AG04449 (cell line): ENCODE results near the gene ITFG2.

Experiments
- CTCF ChIA-PET: fragments of 350-600 bp; formaldehyde crosslinking; extraction: SDS; loops from one replicate; lab custom pipeline; 2021; ENCODE audit warnings: antibody characterized with exemption; lab: Yijun Ruan, JAX
- POLR2A ChIA-PET: fragments of 400-600, 350-600 bp; formaldehyde crosslinking; extraction: SDS; loops from one replicate; lab custom pipeline; 2020; ENCODE audit warnings: antibody characterized with exemption, inconsistent platforms; lab: Yijun Ruan, JAX
- DNase-seq: peaks from one replicate; pipeline ENCODE4 v3.0.0-alpha.2; 2010; ENCODE audit warnings: low read depth, low spot score
- H3K4me3 ChIP-seq: 2 replicates; pipeline ENCODE4 v1.5.1; 2011; ENCODE audit warnings: low read depth, mild to moderate bottlenecking, control low read depth, low read length
- CTCF ChIP-seq: IDR thresholded peaks from one replicate; pipeline ENCODE4 v1.5.1; 2011; ENCODE audit warnings: mild to moderate bottlenecking, moderate library complexity, low read length, control low read depth, inconsistent platforms; ENCODE audit not compliant: insufficient read depth; ENCODE audit errors: missing control alignments

Gene ITFG2

GRCh38 chr12:2853626-2854025, 41.2 kb downstream of the ITFG2 start:
- no peak overlapping the region for H3K4me3 ChIP-seq
- DNase-seq, result no peak
- TF ChIP-seq CTCF, result peak; percentile 94
- POLR2A ChIA-PET, result no interaction called here
- CTCF ChIA-PET, result interaction anchor here (0.5 to 11.1 kb wide), 25 partner anchors 8 to 207 kb away, joined by 3 to 90 read pairs (median 5); partner anchors contain the start of genes FOXM1, NRIP2 and RHNO1

GRCh38 chr12:2854669-2855453, 42.4 kb downstream of the ITFG2 start:
- CTCF ChIA-PET, result interaction anchor here (1.0 to 11.1 kb wide), 21 partner anchors 10 to 187 kb away, joined by 3 to 90 read pairs (median 5); partner anchors contain the start of genes FOXM1, NRIP2 and RHNO1
- no peak for TF ChIP-seq CTCF
- H3K4me3 ChIP-seq, result no peak overlapping the region
- no peak for DNase-seq
- POLR2A ChIA-PET, result no interaction called here

GRCh38 chr12:2855546-2855945, 43.1 kb downstream of the ITFG2 start:
- no peak overlapping the region for H3K4me3 ChIP-seq
- TF ChIP-seq CTCF, result no peak
- ChIA-PET CTCF (interaction anchor here (0.9 to 8.1 kb wide), 8 partner anchors 10 to 187 kb away, joined by 3 to 76 read pairs (median 18); no protein-coding TSS in a partner anchor), POLR2A (no interaction called here)
- DNase-seq, result no peak

GRCh38 chr12:2856051-2856450, 43.6 kb downstream of the ITFG2 start:
- no peak for DNase-seq
- no peak overlapping the region for H3K4me3 ChIP-seq
- ChIA-PET POLR2A (no interaction called here), CTCF (interaction anchor here (0.9 to 5.0 kb wide), 6 partner anchors 11 to 186 kb away, joined by 3 to 36 read pairs (median 8); no protein-coding TSS in a partner anchor)
- no peak for TF ChIP-seq CTCF

- POLR2A ChIA-PET, result interaction anchor here (0.9 kb wide), 1 partner anchor 9 kb away, joined by 3 read pairs; no protein-coding TSS in a partner anchor
- CTCF ChIA-PET, result interaction anchor here (0.6 to 5.0 kb wide), 5 partner anchors 11 to 1966 kb away, joined by 4 to 36 read pairs (median 11); no protein-coding TSS in a partner anchor
- DNase-seq, result no peak
- H3K4me3 ChIP-seq, result no peak within 1 kb of the TSS
- no peak for TF ChIP-seq CTCF
Observed at GRCh38 chr12:2857021-2857431, 44.6 kb downstream of the ITFG2 start, which contains the start of gene TEX52. TEX52 (minus strand) TSS chr12:2857039; CDS start chr12:2857026, 13 bp downstream.

- no peak for TF ChIP-seq CTCF
- CTCF ChIA-PET, result interaction anchor here (1.0 to 5.0 kb wide), 6 partner anchors 8 to 184 kb away, joined by 3 to 36 read pairs (median 6); no protein-coding TSS in a partner anchor
- no peak overlapping the region for H3K4me3 ChIP-seq
- POLR2A ChIA-PET, result interaction anchor here (0.9 kb wide), 1 partner anchor 8 kb away, joined by 3 read pairs; no protein-coding TSS in a partner anchor
- no peak for DNase-seq
Observed at GRCh38 chr12:2857576-2857975, 45.1 kb downstream of the ITFG2 start.
